ENCODE data around the gene SERPINB6. TPM values are rescaled to one million over a fixed set of nuclear protein-coding genes. Genes with fewer than 3 reads are reported as not detected.
"Not testable (repeated sequence)": the region's sequence is repeated elsewhere in the genome, so short reads cannot be mapped to it uniquely, and the experiment has no call there.

Gene SERPINB6
- total RNA-seq, 1 experiment from 2014 or later: 131 TPM

DNA sequence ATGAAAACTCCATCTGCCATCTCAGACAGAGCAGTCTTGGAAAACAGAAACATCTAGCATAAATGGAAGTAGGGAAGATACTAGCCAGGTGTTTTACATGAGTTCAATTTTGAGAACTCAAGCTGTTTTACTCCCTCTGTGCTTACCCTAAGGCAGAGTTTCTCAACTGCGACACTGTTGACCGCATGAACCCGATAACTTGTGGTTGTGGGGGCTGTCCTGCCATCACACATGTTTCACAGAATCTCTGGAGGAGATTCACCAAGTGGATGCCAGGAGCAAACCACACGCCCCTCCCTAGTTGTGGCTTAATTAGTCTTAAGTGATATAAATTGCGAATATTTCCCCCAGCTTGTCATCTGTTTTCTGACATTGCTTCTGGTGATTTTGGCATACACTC is 2.3 kb upstream of the SERPINB6 start:
- Histone ChIP-seq H3K27ac (ENCODE audit: low read length) (no peak overlapping the region), H3K4me3 (ENCODE audit: low read depth in 2 of 2, low read length in 2 of 2) (no peak overlapping the region), H3K27me3 (ENCODE audit: control insufficient read depth, insufficient read depth, low read length) (no peaks in the 10 kb centered on the region), H3K36me3 (ENCODE audit: control insufficient read depth, insufficient read depth, low read length) (no peaks in the 10 kb centered on the region), H3K4me1 (ENCODE audit: control insufficient read depth, insufficient read depth, low read length) (peaks cover 8% of the 10 kb centered on the region), H3K9me3 (ENCODE audit: control insufficient read depth, insufficient read depth, low read depth, low read length) (no peaks in the 10 kb centered on the region)
- intact Hi-C loops (cut with micrococcal nuclease; ENCODE audit: unreplicated experiment): no loop called here
- ATAC-seq (no peak), DNase-seq (ENCODE audit: low read depth, low spot score) (no peak)
- TF ChIP-seq, protein P1, sequence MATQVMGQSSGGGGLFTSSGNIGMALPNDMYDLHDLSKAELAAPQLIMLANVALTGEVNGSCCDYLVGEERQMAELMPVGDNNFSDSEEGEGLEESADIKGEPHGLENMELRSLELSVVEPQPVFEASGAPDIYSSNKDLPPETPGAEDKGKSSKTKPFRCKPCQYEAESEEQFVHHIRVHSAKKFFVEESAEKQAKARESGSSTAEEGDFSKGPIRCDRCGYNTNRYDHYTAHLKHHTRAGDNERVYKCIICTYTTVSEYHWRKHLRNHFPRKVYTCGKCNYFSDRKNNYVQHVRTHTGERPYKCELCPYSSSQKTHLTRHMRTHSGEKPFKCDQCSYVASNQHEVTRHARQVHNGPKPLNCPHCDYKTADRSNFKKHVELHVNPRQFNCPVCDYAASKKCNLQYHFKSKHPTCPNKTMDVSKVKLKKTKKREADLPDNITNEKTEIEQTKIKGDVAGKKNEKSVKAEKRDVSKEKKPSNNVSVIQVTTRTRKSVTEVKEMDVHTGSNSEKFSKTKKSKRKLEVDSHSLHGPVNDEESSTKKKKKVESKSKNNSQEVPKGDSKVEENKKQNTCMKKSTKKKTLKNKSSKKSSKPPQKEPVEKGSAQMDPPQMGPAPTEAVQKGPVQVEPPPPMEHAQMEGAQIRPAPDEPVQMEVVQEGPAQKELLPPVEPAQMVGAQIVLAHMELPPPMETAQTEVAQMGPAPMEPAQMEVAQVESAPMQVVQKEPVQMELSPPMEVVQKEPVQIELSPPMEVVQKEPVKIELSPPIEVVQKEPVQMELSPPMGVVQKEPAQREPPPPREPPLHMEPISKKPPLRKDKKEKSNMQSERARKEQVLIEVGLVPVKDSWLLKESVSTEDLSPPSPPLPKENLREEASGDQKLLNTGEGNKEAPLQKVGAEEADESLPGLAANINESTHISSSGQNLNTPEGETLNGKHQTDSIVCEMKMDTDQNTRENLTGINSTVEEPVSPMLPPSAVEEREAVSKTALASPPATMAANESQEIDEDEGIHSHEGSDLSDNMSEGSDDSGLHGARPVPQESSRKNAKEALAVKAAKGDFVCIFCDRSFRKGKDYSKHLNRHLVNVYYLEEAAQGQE (IDR thresholded peaks at IDR 0.05; ENCODE audit: insufficient read depth in 1 of 2, low read depth in 2 of 2, low read length in 1 of 2): no peak
- no peak for TF ChIP-seq POLR2AphosphoS5 (IDR thresholded peaks at IDR 0.05; ENCODE audit: low read depth, low read length)
- TF ChIP-seq, protein P2, sequence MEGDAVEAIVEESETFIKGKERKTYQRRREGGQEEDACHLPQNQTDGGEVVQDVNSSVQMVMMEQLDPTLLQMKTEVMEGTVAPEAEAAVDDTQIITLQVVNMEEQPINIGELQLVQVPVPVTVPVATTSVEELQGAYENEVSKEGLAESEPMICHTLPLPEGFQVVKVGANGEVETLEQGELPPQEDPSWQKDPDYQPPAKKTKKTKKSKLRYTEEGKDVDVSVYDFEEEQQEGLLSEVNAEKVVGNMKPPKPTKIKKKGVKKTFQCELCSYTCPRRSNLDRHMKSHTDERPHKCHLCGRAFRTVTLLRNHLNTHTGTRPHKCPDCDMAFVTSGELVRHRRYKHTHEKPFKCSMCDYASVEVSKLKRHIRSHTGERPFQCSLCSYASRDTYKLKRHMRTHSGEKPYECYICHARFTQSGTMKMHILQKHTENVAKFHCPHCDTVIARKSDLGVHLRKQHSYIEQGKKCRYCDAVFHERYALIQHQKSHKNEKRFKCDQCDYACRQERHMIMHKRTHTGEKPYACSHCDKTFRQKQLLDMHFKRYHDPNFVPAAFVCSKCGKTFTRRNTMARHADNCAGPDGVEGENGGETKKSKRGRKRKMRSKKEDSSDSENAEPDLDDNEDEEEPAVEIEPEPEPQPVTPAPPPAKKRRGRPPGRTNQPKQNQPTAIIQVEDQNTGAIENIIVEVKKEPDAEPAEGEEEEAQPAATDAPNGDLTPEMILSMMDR (IDR thresholded peaks at IDR 0.05): no peak
- BruUV-seq (replicated peaks): no TSS peak
- in situ Hi-C loops (cut with HindIII; ENCODE audit: low pct_unique_long_range_greater_than_20kb, low sequenced_read_pairs): no loop called here
- POLR2A ChIA-PET: no interaction called here
- CTCF ChIA-PET: no interaction called here

DNA sequence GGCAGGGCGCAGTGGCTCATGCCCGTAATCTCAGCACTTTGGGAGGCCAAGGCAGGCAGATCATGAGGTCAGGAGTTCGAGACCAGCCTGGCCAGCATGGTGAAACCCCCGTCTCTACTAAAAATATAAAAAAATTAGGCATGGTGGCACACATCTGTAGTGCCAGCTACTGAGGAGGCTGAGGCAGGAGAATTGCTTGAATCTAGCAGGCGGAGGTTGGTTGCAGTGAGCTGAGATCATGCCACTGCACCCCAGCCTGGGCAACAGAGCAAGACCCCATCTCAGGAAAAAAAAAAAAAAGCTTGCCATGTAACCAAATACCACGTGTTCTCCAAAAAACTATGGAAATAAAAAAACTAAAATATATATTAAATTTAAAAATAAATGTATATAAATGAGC is 1.8 kb upstream of the SERPINB6 start:
- H3K27ac ChIP-seq (ENCODE audit: low read length); in situ Hi-C loops (cut with HindIII; ENCODE audit: low pct_unique_long_range_greater_than_20kb, low sequenced_read_pairs); BruUV-seq (replicated peaks); intact Hi-C loops (cut with micrococcal nuclease; ENCODE audit: unreplicated experiment); H3K4me3 ChIP-seq (ENCODE audit: low read depth in 2 of 2, low read length in 2 of 2); POLR2A ChIA-PET; H3K9me3 ChIP-seq (ENCODE audit: control insufficient read depth, insufficient read depth, low read depth, low read length); H3K36me3 ChIP-seq (ENCODE audit: control insufficient read depth, insufficient read depth, low read length); H3K4me1 ChIP-seq (ENCODE audit: control insufficient read depth, insufficient read depth, low read length); ATAC-seq; H3K27me3 ChIP-seq (ENCODE audit: control insufficient read depth, insufficient read depth, low read length); DNase-seq (ENCODE audit: low read depth, low spot score): not testable (repeated sequence)
- CTCF ChIA-PET: interaction anchor here (0.6 kb wide), 1 partner anchor 108 kb away, joined by 3 read pairs; no protein-coding TSS in a partner anchor

DNA sequence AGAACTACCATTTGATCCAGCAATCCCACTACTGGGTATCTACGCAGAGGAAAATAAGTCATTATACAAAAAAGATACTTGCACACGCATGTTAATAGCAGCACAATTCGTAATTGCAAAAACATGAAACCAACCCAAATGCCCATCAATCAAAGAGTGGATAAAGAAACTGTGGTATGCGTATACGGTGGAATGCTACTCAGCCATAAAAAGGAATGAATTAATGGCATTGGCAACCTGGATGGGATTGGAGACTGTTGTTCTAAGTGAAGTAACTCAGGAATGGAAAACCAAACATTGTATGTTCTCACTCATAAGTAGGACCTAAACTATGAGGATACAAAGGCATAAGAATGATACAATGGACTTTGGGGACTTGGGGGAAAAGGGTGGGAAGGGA is 1.3 kb upstream of the SERPINB6 start:
- in situ Hi-C loops (cut with HindIII; ENCODE audit: low pct_unique_long_range_greater_than_20kb, low sequenced_read_pairs); H3K27ac ChIP-seq (ENCODE audit: low read length); DNase-seq (ENCODE audit: low read depth, low spot score); H3K27me3 ChIP-seq (ENCODE audit: control insufficient read depth, insufficient read depth, low read length); H3K4me3 ChIP-seq (ENCODE audit: low read depth in 2 of 2, low read length in 2 of 2); ATAC-seq; H3K9me3 ChIP-seq (ENCODE audit: control insufficient read depth, insufficient read depth, low read depth, low read length); H3K4me1 ChIP-seq (ENCODE audit: control insufficient read depth, insufficient read depth, low read length); H3K36me3 ChIP-seq (ENCODE audit: control insufficient read depth, insufficient read depth, low read length); BruUV-seq (replicated peaks); intact Hi-C loops (cut with micrococcal nuclease; ENCODE audit: unreplicated experiment): not testable (repeated sequence)
- CTCF ChIA-PET: interaction anchor here (0.5 to 0.6 kb wide), 2 partner anchors 108 to 1558 kb away, joined by 3 read pairs; no protein-coding TSS in a partner anchor
- POLR2A ChIA-PET: interaction anchor here (0.6 kb wide), 1 partner anchor 96 kb away, joined by 3 read pairs; no protein-coding TSS in a partner anchor

DNA sequence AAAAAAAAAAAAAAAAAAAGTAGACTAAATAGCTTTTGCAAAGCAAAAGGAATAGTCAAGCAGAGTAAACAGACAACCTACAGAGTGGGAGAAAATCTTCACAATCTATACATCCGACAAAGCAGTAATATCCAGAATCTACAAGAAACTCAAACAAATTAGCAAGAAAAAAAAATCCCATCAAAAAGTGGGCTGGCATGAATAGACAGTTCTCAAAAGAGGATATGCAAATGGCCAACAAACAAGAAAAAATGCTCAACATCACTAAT is 786 bp upstream of the SERPINB6 start:
- DNase-seq (ENCODE audit: low read depth, low spot score); ATAC-seq; H3K9me3 ChIP-seq (ENCODE audit: control insufficient read depth, insufficient read depth, low read depth, low read length); in situ Hi-C loops (cut with HindIII; ENCODE audit: low pct_unique_long_range_greater_than_20kb, low sequenced_read_pairs); H3K27me3 ChIP-seq (ENCODE audit: control insufficient read depth, insufficient read depth, low read length); BruUV-seq (replicated peaks); intact Hi-C loops (cut with micrococcal nuclease; ENCODE audit: unreplicated experiment); H3K36me3 ChIP-seq (ENCODE audit: control insufficient read depth, insufficient read depth, low read length): not testable (repeated sequence)
- Histone ChIP-seq H3K4me1 (ENCODE audit: control insufficient read depth, insufficient read depth, low read length) (peaks cover 11% of the 10 kb centered on the region), H3K27ac (ENCODE audit: low read length) (peak overlapping the region; percentile 87), H3K4me3 (ENCODE audit: low read depth in 2 of 2, low read length in 2 of 2) (peak overlapping the region; percentile 58 to 59)
- POLR2A ChIA-PET: interaction anchor here (0.6 to 1.2 kb wide), 2 partner anchors 18 to 95 kb away, joined by 3 to 6 read pairs; no protein-coding TSS in a partner anchor
- CTCF ChIA-PET: interaction anchor here (0.5 to 0.6 kb wide), 2 partner anchors 17 to 1557 kb away, joined by 3 to 8 read pairs; no protein-coding TSS in a partner anchor
